ENCODE results near the gene CPNE5. TPM values are rescaled to one million over a fixed set of nuclear protein-coding genes. Genes with fewer than 3 reads are reported as not detected.
A peak's percentile ranks its signal among the peaks of the same experiment; 100 is the strongest.

The CPNE5 gene
- total RNA-seq, 1 donor from 2014 or later, result not detected

GRCh38 chr6:36836111-36837021 lies 2.9 kb downstream of the CPNE5 start:
- no peaks in the 10 kb centered on the region for H3K36me3 Mint-ChIP-seq
- Histone ChIP-seq H3K27me3 (peaks cover 72% of the 10 kb centered on the region), H3K9me3 (ENCODE audit: low read depth) (no peaks in the 10 kb centered on the region), H3K4me2 (no peak overlapping the region), H3F3A (ENCODE audit: low read depth) (peaks cover 21% of the 10 kb centered on the region), H4K20me1 (ENCODE audit: low read depth) (peaks cover 15% of the 10 kb centered on the region), H3K27ac (no peak overlapping the region), H3K4me1 (peaks cover 16% of the 10 kb centered on the region), H3K36me3 (no peaks in the 10 kb centered on the region), H2AFZ (replicated peaks) (no peak overlapping the region), H3K4me3 (no peak overlapping the region), H3K9ac (no peak overlapping the region), H3K79me2 (ENCODE audit: low read depth) (no peaks in the 10 kb centered on the region)
- no peak for DNase-seq (ENCODE audit: low spot score)
- peaks cover 7% of the 10 kb centered on the region for H3K9me3 Mint-ChIP-seq
- peaks cover 45% of the 10 kb centered on the region for H3K27me3 Mint-ChIP-seq (ENCODE audit: insufficient read depth, low read depth)
- H3K4me3 Mint-ChIP-seq, result no peak overlapping the region
- peaks cover 19% of the 10 kb centered on the region for H3K4me1 Mint-ChIP-seq
- TF ChIP-seq EZH2phosphoT487 (IDR thresholded peaks at IDR 0.05) (peak; percentile 19), EZH2 (IDR thresholded peaks at IDR 0.05) (no peak), CTCF (IDR thresholded peaks at IDR 0.05) (no peak)
- H3K27ac Mint-ChIP-seq, result no peak overlapping the region

- peaks cover 3% of the 10 kb centered on the region for H3K9me3 Mint-ChIP-seq
- no peak overlapping the region for H3K4me3 Mint-ChIP-seq
- Histone ChIP-seq H3F3A (ENCODE audit: low read depth) (peaks cover 12% of the 10 kb centered on the region), H3K27ac (no peak overlapping the region), H4K20me1 (ENCODE audit: low read depth) (peaks cover 11% of the 10 kb centered on the region), H3K4me1 (peaks cover 5% of the 10 kb centered on the region), H3K4me2 (peak overlapping the region; percentile 32), H3K36me3 (no peaks in the 10 kb centered on the region), H3K27me3 (peaks cover 56% of the 10 kb centered on the region), H3K9me3 (ENCODE audit: low read depth) (no peaks in the 10 kb centered on the region), H3K9ac (no peak overlapping the region), H2AFZ (replicated peaks) (no peak overlapping the region), H3K4me3 (no peak overlapping the region), H3K79me2 (ENCODE audit: low read depth) (no peaks in the 10 kb centered on the region)
- no peaks in the 10 kb centered on the region for H3K36me3 Mint-ChIP-seq
- no peak overlapping the region for H3K27ac Mint-ChIP-seq
- peaks cover 15% of the 10 kb centered on the region for H3K4me1 Mint-ChIP-seq
- TF ChIP-seq EZH2 (IDR thresholded peaks at IDR 0.05) (no peak), EZH2phosphoT487 (IDR thresholded peaks at IDR 0.05) (no peak), CTCF (IDR thresholded peaks at IDR 0.05) (no peak)
- H3K27me3 Mint-ChIP-seq (ENCODE audit: insufficient read depth, low read depth), result peaks cover 34% of the 10 kb centered on the region
- peak; percentile 54 for DNase-seq (ENCODE audit: low spot score)
These were observed 4.5 kb downstream of the CPNE5 start for GRCh38 chr6:36834576-36835341.

DNA sequence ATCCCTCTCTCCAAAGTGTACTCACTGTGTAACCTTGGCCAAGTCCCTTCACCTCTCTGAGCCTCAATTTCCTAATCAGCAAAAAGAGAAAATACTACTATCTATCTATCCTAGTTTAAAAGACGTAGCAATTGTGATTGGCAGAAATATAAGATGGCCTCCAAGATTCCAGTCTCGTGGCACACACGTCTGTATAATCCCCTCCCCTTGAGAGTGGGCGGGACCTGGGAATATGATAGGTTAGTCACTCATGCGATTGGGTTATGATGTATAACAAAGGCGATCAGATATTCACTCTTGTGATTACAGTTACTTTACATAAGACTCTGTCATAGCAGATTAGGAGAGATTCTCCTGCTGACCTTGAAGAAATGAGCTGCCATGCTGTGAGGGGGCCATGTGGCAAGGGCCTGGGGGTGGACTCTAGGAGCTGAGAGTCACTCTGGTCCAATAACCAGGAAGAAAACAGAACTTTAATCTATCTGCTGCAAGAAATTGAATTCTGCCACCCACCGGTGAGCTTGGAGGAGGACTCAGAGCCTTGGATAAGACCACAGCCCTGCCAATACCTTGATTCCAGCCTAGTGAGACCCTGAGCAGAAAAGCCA lies 6.0 kb downstream of the CPNE5 start:
- no peak overlapping the region for H3K27ac Mint-ChIP-seq

More for the DNA sequence above, 6.0 kb downstream of the CPNE5 start:
- Histone ChIP-seq H3K4me1 (no peaks in the 10 kb centered on the region), H3K79me2 (ENCODE audit: low read depth) (no peaks in the 10 kb centered on the region), H3K27me3 (peaks cover 42% of the 10 kb centered on the region), H3K4me3 (no peak overlapping the region), H3K27ac (no peak overlapping the region), H2AFZ (replicated peaks) (no peak overlapping the region), H3K36me3 (no peaks in the 10 kb centered on the region), H3F3A (ENCODE audit: low read depth) (peaks cover 12% of the 10 kb centered on the region), H3K9ac (no peak overlapping the region), H4K20me1 (ENCODE audit: low read depth) (peaks cover 4% of the 10 kb centered on the region), H3K4me2 (no peak overlapping the region), H3K9me3 (ENCODE audit: low read depth) (no peaks in the 10 kb centered on the region)
- TF ChIP-seq EZH2phosphoT487 (IDR thresholded peaks at IDR 0.05), result no peak
- no peak for TF ChIP-seq EZH2 (IDR thresholded peaks at IDR 0.05)
- no peak for TF ChIP-seq CTCF (IDR thresholded peaks at IDR 0.05)
- peaks cover 13% of the 10 kb centered on the region for H3K4me1 Mint-ChIP-seq
- H3K36me3 Mint-ChIP-seq, result no peaks in the 10 kb centered on the region
- peaks cover 25% of the 10 kb centered on the region for H3K27me3 Mint-ChIP-seq (ENCODE audit: insufficient read depth, low read depth)
- no peak overlapping the region for H3K4me3 Mint-ChIP-seq
- peaks cover 3% of the 10 kb centered on the region for H3K9me3 Mint-ChIP-seq
- no peak for DNase-seq (ENCODE audit: low spot score)
